ENCODE data around the gene F2. TPM values are rescaled to one million over a fixed set of nuclear protein-coding genes. Genes with fewer than 3 reads are reported as not detected.

Gene F2
- total and polyA plus RNA-seq, 2 of the 13 experiments (the other 11 are each of a cell fraction or from before 2014, with no cell fraction given), result 330 to 801 TPM

DNA sequence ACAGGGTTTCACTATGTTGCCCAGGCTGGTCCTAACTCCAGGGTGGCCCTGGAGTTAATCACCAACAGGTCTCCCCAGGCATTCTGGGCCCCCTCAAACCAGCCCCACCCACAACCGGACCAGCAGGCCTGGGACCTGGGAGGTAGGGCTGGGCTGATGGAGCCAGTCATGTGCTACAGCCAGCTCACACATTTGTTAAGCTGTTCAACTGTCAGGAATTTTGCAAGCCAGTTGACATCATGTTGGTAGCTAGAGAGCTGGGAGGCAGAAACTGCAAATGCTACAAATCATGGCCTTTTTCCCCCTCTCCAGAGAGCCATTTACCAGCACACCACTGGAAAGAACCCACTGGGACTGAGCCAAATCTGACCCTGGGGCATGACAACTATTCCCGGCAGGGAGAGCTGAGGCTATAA, 25.4 kb upstream of the F2 start:
- DNase-seq (ENCODE audit: low spot score) (no peak), ATAC-seq (no peak), FAIRE-seq (no peak)
- intact Hi-C loops (cut with micrococcal nuclease; ENCODE audit: unreplicated experiment) (no loop called here), in situ Hi-C loops (cut with HindIII; ENCODE audit: extremely low pct_ligation_motif_present, low pct_unique_long_range_greater_than_20kb) (loop anchor here (5.0 kb wide), 1 partner anchor 34 kb away; no protein-coding TSS in a partner anchor)
- no peak overlapping the region for H3K4me2 ChIP-seq (ENCODE audit: low read depth, low read length)
- H3K36me3 ChIP-seq (replicated peaks in 1 of 2; ENCODE audit: control insufficient read depth in 1 of 2, insufficient read depth in 2 of 2, low read length in 2 of 2), result peaks cover 7 to 17% of the 10 kb centered on the region in 2 experiments; a peak in 4 of 5 replicates
- no peak overlapping the region for H2AFZ ChIP-seq (ENCODE audit: low read length)
- H3K27me3 ChIP-seq (ENCODE audit: control insufficient read depth in 1 of 2, insufficient read depth in 2 of 2, low read length in 2 of 2), result no peaks in the 10 kb centered on the region
- no peaks in the 10 kb centered on the region for H4K20me1 ChIP-seq (ENCODE audit: insufficient read depth, low read length)
- peaks cover 5% of the 10 kb centered on the region for H3K79me2 ChIP-seq (ENCODE audit: insufficient read depth, low read length)
- ChIA-PET POLR2A (interaction anchor here (3.6 kb wide), 1 partner anchor 26 kb away, joined by 29 read pairs; the partner anchor contains the start of gene F2), CTCF (ENCODE audit: low intra/inter-chr PET ratio, low total read pairs) (no interaction called here)
- H3K9me3 ChIP-seq (ENCODE audit: low read length), result no peaks in the 10 kb centered on the region
- no peak overlapping the region for H3K4me3 ChIP-seq (replicated peaks in 1 of 3; ENCODE audit: insufficient read depth in 1 of 3, low read depth in 2 of 3, low read length in 3 of 3)
- no TSS peak for BruUV-seq (replicated peaks)
- WGBS (ENCODE audit: low lambda C conversion rate), result no CpG with 5 or more reads among the region's 2 CpGs
- no peak for TF ChIP-seq KLF13 (CRISPR knock-in tag; IDR thresholded peaks at IDR 0.05)
- no peak for TF ChIP-seq SOX13 (IDR thresholded peaks at IDR 0.05)
- no peak for TF ChIP-seq SOX13 (CRISPR knock-in tag; conservative IDR thresholded peaks at IDR 0.05 in 1 of 2, IDR thresholded peaks at IDR 0.05 in 1 of 2)
- TF ChIP-seq NCOR1 (IDR thresholded peaks at IDR 0.05; ENCODE audit: borderline replicate concordance, low read length), result no peak
- TF ChIP-seq ZNF34 (CRISPR knock-in tag; IDR thresholded peaks at IDR 0.05; ENCODE audit: borderline replicate concordance), result no peak
- TF ChIP-seq PRDM4 (CRISPR knock-in tag; IDR thresholded peaks at IDR 0.05; ENCODE audit: borderline replicate concordance), result no peak
- TF ChIP-seq HNRNPLL (IDR thresholded peaks at IDR 0.05; ENCODE audit: low read depth, low read length, poor library complexity, severe bottlenecking), result no peak
- no peak for TF ChIP-seq MAFF (IDR thresholded peaks at IDR 0.05; ENCODE audit: low read depth, low read length)
- no peak for TF ChIP-seq ZSCAN21 (CRISPR knock-in tag; IDR thresholded peaks at IDR 0.05; ENCODE audit: borderline replicate concordance)
- TF ChIP-seq ZMYM4 (CRISPR knock-in tag; IDR thresholded peaks at IDR 0.05), result no peak
- no peak for TF ChIP-seq ZNF441 (CRISPR knock-in tag; IDR thresholded peaks at IDR 0.05; ENCODE audit: borderline replicate concordance)
- no peak for TF ChIP-seq SCMH1 (CRISPR knock-in tag; IDR thresholded peaks at IDR 0.05; ENCODE audit: borderline replicate concordance)
- no peak for TF ChIP-seq SMARCE1 (IDR thresholded peaks at IDR 0.05; ENCODE audit: borderline replicate concordance)
- H3K4me1 ChIP-seq (ENCODE audit: insufficient read depth, low read length), result peaks cover 74% of the 10 kb centered on the region
- H3K27ac ChIP-seq (ENCODE audit: extremely low read length, insufficient read depth, low read length), result peak overlapping the region; percentile 13
- H3K9ac ChIP-seq (ENCODE audit: insufficient read depth, low read depth, low read length), result no peak overlapping the region
